DMS114 treated with DMSO at 0.1 percent for 48 hours (cell line): ENCODE results near the gene ZBTB18.

Source experiments
- DNase-seq: peaks from one replicate; lab custom pipeline; 2025; ENCODE audit not compliant: unreplicated experiment; lab: John Stamatoyannopoulos, UW

The ZBTB18 gene

GRCh38 chr1:244087611-244088010, 36.5 kb downstream of the ZBTB18 start:
- no peak for DNase-seq

GRCh38 chr1:244088161-244088560, 37.1 kb downstream of the ZBTB18 start:
- DNase-seq: no peak

GRCh38 chr1:244089561-244089960, 38.5 kb downstream of the ZBTB18 start:
- no peak for DNase-seq

DNA sequence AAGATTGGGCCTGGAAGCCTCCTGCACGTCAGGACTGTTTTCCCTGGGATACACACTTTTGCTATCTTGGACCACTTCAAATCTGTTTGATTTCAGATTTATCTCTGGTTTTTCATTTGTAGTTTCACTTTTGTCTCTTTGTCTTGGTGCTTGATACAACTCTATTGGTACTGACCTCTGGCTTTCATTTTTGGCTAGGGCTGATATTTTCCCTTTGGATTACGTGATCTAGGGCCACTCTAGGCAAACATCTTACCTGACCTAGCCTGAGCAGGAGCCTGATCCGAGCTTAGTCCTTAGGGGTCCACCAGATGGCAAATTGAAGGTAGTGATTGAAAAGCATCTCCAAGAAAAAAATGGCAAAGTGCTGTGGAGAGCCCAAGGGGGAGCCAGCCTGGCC, 39.6 kb downstream of the ZBTB18 start:
- DNase-seq: no peak

GRCh38 chr1:244092293-244092963, 41.3 kb downstream of the ZBTB18 start:
- no peak for DNase-seq

DNA sequence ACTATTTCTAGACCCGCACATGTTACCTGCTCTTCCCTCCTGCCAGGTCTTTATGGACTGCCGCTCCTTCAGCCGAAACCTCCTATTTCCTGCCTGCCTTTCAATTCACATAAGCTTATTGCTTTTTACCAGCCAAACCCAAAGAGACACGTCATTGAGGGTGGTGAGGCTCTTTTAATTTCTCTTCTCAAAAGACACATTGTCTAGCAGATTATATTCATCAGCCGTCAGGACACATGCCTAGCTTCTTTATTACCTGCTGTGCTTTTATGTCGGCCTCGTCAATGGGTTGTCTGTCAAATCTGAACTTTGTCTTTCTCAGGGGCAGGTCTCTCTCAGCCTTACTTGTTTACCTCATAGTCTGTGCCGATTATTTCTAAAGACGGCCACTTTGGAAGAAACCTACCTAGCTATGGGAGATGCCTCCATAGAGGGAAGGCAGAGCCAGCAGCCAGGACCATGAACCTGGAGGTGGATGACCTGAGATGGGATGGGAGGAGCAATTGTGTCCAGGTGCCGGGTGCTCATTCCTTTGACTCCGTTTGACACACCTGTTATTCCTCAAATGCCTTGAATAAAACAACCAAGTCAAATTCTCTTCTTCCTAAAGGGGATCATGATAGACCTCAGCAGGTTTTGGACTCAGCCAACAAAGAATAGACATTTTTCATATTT, 42.0 kb downstream of the ZBTB18 start:
- DNase-seq: no peak

GRCh38 chr1:244094880-244095528, 43.9 kb downstream of the ZBTB18 start:
- DNase-seq: no peak

DNA sequence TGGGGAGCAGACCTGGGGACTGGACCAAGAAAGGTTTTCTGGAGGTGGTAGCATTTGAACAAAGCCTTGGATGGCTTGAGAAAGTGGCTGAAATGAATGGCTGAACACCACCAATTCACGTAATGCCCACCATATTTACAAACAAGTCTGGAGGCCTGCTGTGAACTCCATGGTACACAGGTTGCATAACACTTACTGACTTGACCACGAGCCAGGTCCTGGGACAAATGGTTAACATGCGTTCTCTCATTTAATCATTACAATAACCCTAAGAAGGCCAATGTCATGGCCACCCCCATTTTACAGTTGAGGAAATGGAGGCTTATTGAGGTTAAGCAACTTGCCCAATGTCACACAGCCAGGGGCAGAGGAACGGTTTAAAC, 44.4 kb downstream of the ZBTB18 start:
- no peak for DNase-seq

DNA sequence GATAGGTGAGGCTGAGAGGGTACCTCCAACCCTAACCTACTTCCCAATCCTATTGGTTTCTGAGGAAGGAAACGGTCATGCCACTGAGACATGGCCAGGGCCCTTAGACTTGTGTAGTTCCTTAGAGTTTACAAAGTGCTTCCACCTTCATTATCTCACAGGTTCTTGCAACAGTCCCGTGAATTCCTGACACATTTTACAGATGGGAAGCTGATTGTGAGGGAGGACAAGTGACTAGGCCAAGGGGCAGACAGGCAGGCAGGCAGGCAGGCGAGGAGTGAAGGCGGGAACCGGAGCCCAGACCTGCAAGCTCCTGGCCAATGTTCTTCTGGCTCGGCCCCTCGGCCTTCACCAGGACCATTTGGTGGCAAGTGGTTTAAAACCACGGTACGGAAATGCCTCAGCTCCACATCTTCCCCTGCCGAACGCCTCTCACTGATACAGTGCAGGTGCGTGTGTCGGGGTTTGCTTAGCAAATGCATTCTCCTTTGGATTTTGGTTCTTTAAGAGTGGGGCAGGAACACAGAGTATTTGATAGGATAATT, 45.1 kb downstream of the ZBTB18 start:
- no peak for DNase-seq

- no peak for DNase-seq
Measured at GRCh38 chr1:244096691-244097090, 45.6 kb downstream of the ZBTB18 start.

DNA sequence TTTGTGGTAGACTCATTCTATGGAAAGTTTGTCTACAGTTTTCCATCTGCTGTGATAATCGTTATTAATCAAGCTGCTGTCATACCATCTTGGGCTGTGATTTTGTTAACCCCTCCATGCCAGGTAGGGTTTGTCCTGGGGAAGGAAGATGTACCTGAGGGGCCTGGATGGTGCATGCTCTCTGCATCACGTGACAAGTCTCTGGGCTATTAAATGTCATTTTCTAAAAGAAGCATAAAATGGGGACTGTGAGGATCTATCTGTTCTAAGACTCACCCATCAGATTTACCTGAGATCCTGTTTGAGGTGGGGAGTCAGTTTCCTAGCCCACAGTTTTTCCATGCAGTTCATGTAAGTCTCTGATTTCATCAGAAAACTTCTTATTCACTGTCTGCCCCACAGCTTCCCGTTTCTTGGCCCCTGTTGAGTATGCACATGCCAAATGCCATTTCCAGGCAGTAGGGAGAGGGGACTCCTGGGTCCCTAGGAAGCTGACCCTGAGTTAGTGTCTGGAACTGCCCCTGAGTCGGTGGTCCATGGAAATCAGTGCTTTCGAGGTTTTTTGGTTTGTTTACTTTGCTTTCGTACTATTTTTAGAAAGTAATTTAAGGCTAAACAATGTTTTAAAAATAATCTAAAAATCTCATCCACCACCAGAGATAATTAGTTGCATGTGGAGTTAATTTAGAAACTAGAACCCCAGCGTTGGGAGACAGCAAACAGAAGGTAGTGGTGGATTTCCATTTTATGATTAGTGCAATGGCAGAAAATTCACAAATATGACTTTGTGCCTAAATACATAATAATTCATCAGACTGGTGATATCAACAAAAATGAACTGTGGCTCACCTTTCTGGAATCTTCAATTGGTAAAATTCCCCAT, 46.7 kb downstream of the ZBTB18 start:
- DNase-seq: no peak

- no peak for DNase-seq
Measured at GRCh38 chr1:244099258-244099930, 48.3 kb downstream of the ZBTB18 start.

DNA sequence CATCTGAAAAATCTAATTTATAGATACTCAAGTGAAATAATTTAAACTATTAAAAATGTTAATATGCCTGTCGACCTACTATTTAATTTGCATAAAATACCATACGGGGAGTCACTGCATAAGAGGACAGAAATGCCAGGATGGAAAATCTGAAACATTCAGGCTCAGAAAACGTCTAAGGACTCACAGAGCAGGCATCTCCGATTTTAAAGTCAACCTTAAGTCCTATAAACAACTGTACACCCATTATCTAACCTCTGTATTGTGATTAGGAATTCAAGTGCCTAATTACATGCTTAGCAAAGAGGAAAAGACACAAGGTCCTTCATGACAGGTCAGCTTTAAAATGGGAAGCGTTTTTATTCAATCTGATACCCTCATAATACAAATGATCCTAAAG, 49.2 kb downstream of the ZBTB18 start:
- DNase-seq: no peak

- DNase-seq: no peak
Measured at GRCh38 chr1:244100704-244101453, 49.8 kb downstream of the ZBTB18 start.

- no peak for DNase-seq
Measured at GRCh38 chr1:244102046-244102445, 51.0 kb downstream of the ZBTB18 start.

- no peak for DNase-seq
Measured at GRCh38 chr1:244102468-244102867, 51.4 kb downstream of the ZBTB18 start.

- DNase-seq: no peak
Measured at GRCh38 chr1:244104309-244105060, 53.4 kb downstream of the ZBTB18 start.

DNA sequence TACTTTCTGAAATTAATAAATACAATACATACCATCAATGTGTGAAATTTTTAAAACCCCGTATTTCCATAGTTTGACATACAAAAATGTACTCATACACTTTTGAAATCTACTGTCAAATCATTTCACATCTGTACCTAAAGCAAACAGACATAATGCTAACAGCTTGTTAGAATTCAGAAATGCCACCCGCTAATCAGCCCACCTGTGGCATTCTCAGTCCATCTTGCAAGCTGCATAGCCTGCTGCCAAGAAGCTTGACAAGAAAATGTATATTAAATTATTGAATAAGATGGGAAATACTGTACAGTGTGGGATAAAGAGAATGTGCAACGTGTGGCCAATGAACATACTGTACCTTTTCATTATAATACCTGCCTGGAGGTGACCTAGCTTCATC, 55.1 kb downstream of the ZBTB18 start:
- DNase-seq: no peak
